Astrocyte of the spinal cord (primary cell): Measurements from ENCODE around the gene EVPL.

Source experiments
- DNase-seq: peaks from one replicate; pipeline ENCODE4 v3.0.0; 2011; ENCODE audit warnings: low read depth, low spot score
- H3K4me3 ChIP-seq: 2 replicates; pipeline ENCODE4 v1.5.1; 2011; ENCODE audit warnings: low read depth, mild to moderate bottlenecking, low read length, moderate library complexity
- CTCF ChIP-seq: IDR thresholded peaks from 2 replicates; pipeline ENCODE4 v1.5.1; 2012; ENCODE audit warnings: low read depth, mild to moderate bottlenecking, low read length, inconsistent platforms
- in situ Hi-C: cut with HindIII; loops from 2 replicates; pipeline ENCODE4 v1.10.0; 2017; ENCODE audit warnings: low sequenced_read_pairs

Gene EVPL

DNA sequence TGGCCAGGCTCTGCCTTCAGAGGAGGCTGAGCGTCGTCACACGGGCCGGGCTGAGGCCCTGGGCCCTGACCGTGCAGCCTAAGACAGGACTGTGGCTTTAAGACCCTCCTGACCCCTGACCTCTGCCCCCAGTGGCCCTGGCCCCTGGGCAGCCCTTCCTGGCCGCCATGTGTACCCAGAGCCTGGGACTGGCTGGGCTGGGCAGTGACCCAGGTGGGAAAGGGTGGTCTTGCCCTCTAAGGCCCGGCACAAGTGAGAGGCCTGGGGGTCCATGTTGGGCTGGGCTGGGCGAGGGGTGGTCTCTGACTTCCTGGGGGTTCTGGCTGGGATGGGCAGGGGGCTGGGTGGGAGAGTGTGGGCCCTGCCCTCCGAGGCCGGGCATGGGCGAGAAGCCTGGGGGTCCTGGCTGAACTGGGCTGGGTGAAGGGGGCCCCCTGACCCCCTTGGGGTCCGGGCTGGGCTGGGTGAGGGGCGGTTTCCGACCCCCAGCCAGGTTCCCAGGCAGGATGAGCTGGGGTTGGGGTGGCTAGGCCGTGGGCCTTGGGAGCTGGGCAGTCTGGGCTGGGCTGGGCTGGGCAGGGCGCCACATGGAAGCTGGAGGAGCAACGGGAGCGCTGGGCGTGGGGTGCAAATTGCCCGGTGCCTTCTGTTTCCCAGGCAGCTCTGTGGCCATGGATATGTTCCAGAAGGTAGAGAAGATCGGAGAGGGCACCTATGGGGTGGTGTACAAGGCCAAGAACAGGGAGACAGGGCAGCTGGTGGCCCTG is 26.2 kb downstream of the EVPL start, which contains the start of gene CDK3:
Gene CDK3 (plus strand): TSS at position 101 of the 767 bp plus-strand sequence. CDS start 571 bp downstream, at position 672.
- TF ChIP-seq CTCF = no peak
- DNase-seq = no peak
- in situ Hi-C loops = no loop called here
- no peak within 1 kb of the TSS for H3K4me3 ChIP-seq

DNA sequence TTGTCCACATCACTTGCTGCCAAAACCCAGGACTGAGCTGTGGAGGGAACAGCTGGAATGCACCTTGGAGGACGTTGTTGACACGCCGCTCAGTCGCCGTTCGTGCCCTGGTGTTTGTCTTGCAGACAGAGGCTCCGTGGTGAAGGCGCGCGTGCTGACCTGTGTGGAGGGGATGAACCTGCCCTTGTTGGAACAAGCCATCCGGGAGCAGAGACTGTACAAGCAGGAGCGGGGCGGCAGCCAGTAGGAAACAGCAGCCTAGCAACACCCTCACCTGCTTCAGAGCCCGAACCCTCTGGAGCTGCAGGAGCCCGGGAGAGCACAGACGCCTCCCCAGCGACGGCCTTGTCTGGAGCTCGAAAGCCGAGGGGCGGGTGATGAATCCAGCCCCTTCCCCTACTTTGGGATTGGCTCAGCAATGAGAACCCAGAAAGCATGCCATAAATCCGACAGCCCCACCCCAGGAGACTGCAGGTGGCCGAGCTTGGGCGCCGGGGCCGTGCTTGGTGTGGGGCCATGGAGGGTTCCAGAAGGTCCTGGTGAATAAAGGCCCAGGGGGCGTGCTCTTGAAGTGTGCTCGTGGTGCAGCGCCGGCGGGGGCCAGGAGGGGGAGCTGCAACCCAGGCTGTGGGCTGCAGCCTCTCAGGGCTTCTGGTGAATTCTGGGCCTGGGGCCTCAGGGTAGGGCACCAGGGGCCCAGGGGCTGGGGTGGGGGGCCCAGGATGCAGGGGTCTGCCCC is 26.9 kb downstream of the EVPL start:
- TF ChIP-seq CTCF = peak; percentile 92
- in situ Hi-C loops = no loop called here
- DNase-seq = no peak
- H3K4me3 ChIP-seq = no peak overlapping the region

DNA sequence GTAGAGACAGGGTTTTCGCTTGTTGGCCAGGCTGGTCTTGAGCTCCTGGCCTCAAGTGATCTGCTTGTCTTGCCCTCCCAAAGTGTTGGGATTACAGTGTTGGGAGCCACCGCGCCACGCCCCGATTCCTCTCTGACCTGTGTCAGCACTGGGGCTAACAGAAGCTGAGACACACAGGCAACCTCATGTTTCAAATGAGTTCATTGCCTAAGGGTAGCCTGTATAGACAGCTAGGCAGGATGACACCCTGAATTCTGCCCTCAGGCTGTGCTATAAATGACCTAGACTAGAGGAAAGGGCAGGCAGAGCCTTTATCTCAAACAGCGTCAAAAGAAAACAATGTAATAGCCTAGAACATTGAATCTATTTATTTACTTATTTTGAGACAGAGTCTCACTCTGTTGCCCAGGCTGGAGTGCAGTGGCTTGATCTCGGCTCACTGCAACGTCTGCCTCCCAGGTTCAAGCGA is 28.7 kb downstream of the EVPL start:
- no peak for TF ChIP-seq CTCF
- DNase-seq = no peak
- in situ Hi-C loops = no loop called here
- no peak overlapping the region for H3K4me3 ChIP-seq

- TF ChIP-seq CTCF = no peak
- in situ Hi-C loops = no loop called here
- DNase-seq = peak; percentile 44
- H3K4me3 ChIP-seq = no peak overlapping the region
Measured at GRCh38 chr17:75996665-75997590, 30.2 kb downstream of the EVPL start.

DNA sequence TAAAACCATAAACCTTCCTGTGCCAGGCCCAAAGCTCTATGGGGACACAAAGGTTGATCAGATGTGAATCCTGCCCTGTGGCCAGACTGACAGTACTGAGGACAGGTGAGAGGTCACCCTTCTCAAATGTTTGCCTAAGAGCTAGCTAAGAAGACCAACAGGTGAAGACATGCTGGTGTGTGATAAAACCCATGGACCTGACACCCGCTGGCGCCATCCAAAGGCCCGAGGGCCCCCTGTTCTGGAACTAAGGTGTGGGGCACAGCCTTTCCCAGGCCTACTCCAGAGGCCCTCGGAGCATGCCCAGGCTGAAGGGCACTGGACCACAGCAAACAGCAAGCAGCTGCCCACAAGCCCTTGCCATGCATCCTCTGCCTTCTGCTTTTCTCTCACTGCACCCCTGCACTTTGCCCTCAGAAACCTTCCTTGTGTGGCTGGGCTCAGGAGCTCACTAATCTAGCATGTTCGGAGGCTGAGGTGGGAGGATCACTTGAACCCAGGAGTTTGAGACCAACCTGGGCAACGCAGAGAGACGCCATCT is 31.7 kb downstream of the EVPL start:
- TF ChIP-seq CTCF = no peak
- no peak for DNase-seq
- no peak overlapping the region for H3K4me3 ChIP-seq
- in situ Hi-C loops = no loop called here
